Testis (tissue), 2 donors: ENCODE data around the gene CARMIL3.
"Not testable (repeated sequence)": the region's sequence is repeated elsewhere in the genome, so short reads cannot be mapped to it uniquely, and the experiment has no call there.

Experiments
- POLR2A ChIP-seq: fragments of 450-650 bp; IDR thresholded peaks from one replicate; pipeline ENCODE4 v1.6.1; 2017; ENCODE audit warnings: antibody characterized with exemption, mild to moderate bottlenecking, moderate library complexity
- TF ChIP-seq, protein P1 (sequence below), 3 experiments: fragments of 450-650 bp in 2 of 3; fragments of 200-600 bp in 1 of 3; sonication (generic) in 1 of 3; IDR thresholded peaks; one replicate each; pipeline ENCODE4 v1.5.1; 2016 to 2019; ENCODE audit warnings: antibody characterized with exemption in 3 of 3, mild to moderate bottlenecking in 2 of 3, moderate library complexity in 1 of 3

DNA sequence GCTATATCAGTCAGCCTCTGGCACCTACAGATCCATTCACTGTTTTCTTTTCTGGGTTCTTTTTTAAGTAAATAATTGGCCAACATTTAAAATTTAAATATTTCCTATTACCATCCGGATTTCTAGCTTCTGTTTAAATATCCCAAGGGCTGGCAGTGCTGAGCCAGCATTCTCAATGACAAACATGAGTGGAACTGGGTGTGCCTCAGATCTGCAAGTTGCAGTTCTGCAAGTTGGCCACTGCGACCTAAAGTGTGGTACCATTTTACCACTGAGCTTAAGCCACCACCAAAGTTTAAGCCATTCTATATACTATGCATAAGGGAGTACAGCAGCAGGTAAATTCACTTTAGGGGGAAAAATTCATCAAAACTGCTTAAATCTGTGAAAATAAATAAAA, 31.9 kb upstream of the CARMIL3 start:
- TF ChIP-seq, protein P1, sequence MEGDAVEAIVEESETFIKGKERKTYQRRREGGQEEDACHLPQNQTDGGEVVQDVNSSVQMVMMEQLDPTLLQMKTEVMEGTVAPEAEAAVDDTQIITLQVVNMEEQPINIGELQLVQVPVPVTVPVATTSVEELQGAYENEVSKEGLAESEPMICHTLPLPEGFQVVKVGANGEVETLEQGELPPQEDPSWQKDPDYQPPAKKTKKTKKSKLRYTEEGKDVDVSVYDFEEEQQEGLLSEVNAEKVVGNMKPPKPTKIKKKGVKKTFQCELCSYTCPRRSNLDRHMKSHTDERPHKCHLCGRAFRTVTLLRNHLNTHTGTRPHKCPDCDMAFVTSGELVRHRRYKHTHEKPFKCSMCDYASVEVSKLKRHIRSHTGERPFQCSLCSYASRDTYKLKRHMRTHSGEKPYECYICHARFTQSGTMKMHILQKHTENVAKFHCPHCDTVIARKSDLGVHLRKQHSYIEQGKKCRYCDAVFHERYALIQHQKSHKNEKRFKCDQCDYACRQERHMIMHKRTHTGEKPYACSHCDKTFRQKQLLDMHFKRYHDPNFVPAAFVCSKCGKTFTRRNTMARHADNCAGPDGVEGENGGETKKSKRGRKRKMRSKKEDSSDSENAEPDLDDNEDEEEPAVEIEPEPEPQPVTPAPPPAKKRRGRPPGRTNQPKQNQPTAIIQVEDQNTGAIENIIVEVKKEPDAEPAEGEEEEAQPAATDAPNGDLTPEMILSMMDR (IDR thresholded peaks at IDR 0.05) = not testable (repeated sequence)
- not testable (repeated sequence) for TF ChIP-seq POLR2A
